Hematopoietic multipotent progenitor cell (in vitro differentiated cells): ENCODE results near the gene LRRTM4. TPM values are rescaled to one million over a fixed set of nuclear protein-coding genes. Genes with fewer than 3 reads are reported as not detected.
"Not testable (repeated sequence)": the region's sequence is repeated elsewhere in the genome, so short reads cannot be mapped to it uniquely, and the experiment has no call there.

Experiments
- DNase-seq, 3 donors: peaks; one replicate each; pipeline ENCODE4 v3.0.0-alpha.2; 2011 to 2015; ENCODE audit warnings: low read depth in 2 of 3, low spot score in 2 of 3
- total RNA-seq: library from RNA; depleted of rRNA; stranded (reverse); fragments of >200 nt; gene quantifications from one replicate; pipeline ENCODE4 v1.2.3, GENCODE V29; 2012

Gene LRRTM4
- total RNA-seq, 1 donor: not detected

GRCh38 chr2:77088424-77088823, 433.8 kb downstream of the LRRTM4 start:
- DNase-seq: not testable (repeated sequence)

- DNase-seq: no peak
Measured at GRCh38 chr2:77087987-77088414, 434.2 kb downstream of the LRRTM4 start.

GRCh38 chr2:77086478-77086877, 435.7 kb downstream of the LRRTM4 start:
- no peak for DNase-seq

GRCh38 chr2:77086051-77086450, 436.1 kb downstream of the LRRTM4 start:
- DNase-seq: no peak

- no peak for DNase-seq
Measured at GRCh38 chr2:77085561-77085960, 436.6 kb downstream of the LRRTM4 start.

- no peak for DNase-seq
Measured at GRCh38 chr2:77081597-77081996, 440.6 kb downstream of the LRRTM4 start.

- DNase-seq: no peak
Measured at GRCh38 chr2:77064324-77064723, 457.9 kb downstream of the LRRTM4 start.

- DNase-seq: no peak
Measured at GRCh38 chr2:77054938-77055337, 467.2 kb downstream of the LRRTM4 start.

- no peak for DNase-seq
Measured at GRCh38 chr2:77046339-77046738, 475.8 kb downstream of the LRRTM4 start.

GRCh38 chr2:77045456-77045855, 476.7 kb downstream of the LRRTM4 start:
- not testable (repeated sequence) for DNase-seq

GRCh38 chr2:77034445-77034844, 487.7 kb downstream of the LRRTM4 start:
- DNase-seq: no peak

- DNase-seq: not testable (repeated sequence)
Measured at GRCh38 chr2:77029237-77029636, 492.9 kb downstream of the LRRTM4 start.

GRCh38 chr2:77028032-77028600, 494.1 kb downstream of the LRRTM4 start:
- DNase-seq: no peak

GRCh38 chr2:77025714-77026113, 496.5 kb downstream of the LRRTM4 start:
- DNase-seq: no peak

- no peak for DNase-seq
Measured at GRCh38 chr2:77021161-77021560, 501.0 kb downstream of the LRRTM4 start.

- no peak for DNase-seq
Measured at GRCh38 chr2:77018219-77018618, 504.0 kb downstream of the LRRTM4 start.

- no peak for DNase-seq
Measured at GRCh38 chr2:77017355-77017745, 504.8 kb downstream of the LRRTM4 start.

GRCh38 chr2:77016443-77017354, 505.5 kb downstream of the LRRTM4 start:
- DNase-seq: no peak

GRCh38 chr2:77013953-77014352, 508.2 kb downstream of the LRRTM4 start:
- no peak for DNase-seq

- no peak for DNase-seq
Measured at GRCh38 chr2:77013457-77013856, 508.7 kb downstream of the LRRTM4 start.

GRCh38 chr2:77009307-77009706, 512.9 kb downstream of the LRRTM4 start:
- DNase-seq: no peak

GRCh38 chr2:77008853-77009252, 513.3 kb downstream of the LRRTM4 start:
- DNase-seq: no peak
